ACC112 (cell line): ENCODE data around the gene INPP4B.
"Not testable (repeated sequence)": the region's sequence is repeated elsewhere in the genome, so short reads cannot be mapped to it uniquely, and the experiment has no call there.

Experiments
- H2AFZ ChIP-seq: fragments of 200-600 bp; sonication (generic); one replicate; pipeline ENCODE4 v1.6.0; 2017; ENCODE audit warnings: antibody characterized with exemption, low read length; ENCODE audit not compliant: unreplicated experiment
- H3K27ac ChIP-seq: fragments of 200-600 bp; sonication (generic); 2 replicates; pipeline ENCODE4 v1.5.1; 2014; ENCODE audit warnings: low read depth, mild to moderate bottlenecking, antibody characterized with exemption, low read length, moderate library complexity
- H3K27me3 ChIP-seq: fragments of 200-600 bp; sonication (generic); 2 replicates; pipeline ENCODE4 v1.6.1; 2014; ENCODE audit warnings: mild to moderate bottlenecking, antibody characterized with exemption, low read length, moderate library complexity, mixed read lengths; ENCODE audit not compliant: insufficient read depth
- H3K36me3 ChIP-seq: fragments of 200-600 bp; sonication (generic); 2 replicates; pipeline ENCODE4 v1.6.1; 2016; ENCODE audit warnings: mild to moderate bottlenecking, antibody characterized with exemption, low read length, moderate library complexity, mixed read lengths; ENCODE audit not compliant: insufficient read depth
- H3K4me1 ChIP-seq: fragments of 200-600 bp; sonication (generic); one replicate; pipeline ENCODE4 v1.6.1; 2016; ENCODE audit warnings: low read length, mixed read lengths; ENCODE audit not compliant: insufficient read depth, unreplicated experiment, control insufficient read depth
- H3K4me3 ChIP-seq: fragments of 200-600 bp; sonication (generic); 2 replicates; pipeline ENCODE4 v1.5.1; 2014; ENCODE audit warnings: mild to moderate bottlenecking, low read depth, low read length
- H3K79me2 ChIP-seq: fragments of 200-600 bp; sonication (generic); one replicate; pipeline ENCODE4 v1.6.0; 2016; ENCODE audit warnings: low read length; ENCODE audit not compliant: control insufficient read depth, unreplicated experiment, insufficient read depth

INPP4B gene

DNA sequence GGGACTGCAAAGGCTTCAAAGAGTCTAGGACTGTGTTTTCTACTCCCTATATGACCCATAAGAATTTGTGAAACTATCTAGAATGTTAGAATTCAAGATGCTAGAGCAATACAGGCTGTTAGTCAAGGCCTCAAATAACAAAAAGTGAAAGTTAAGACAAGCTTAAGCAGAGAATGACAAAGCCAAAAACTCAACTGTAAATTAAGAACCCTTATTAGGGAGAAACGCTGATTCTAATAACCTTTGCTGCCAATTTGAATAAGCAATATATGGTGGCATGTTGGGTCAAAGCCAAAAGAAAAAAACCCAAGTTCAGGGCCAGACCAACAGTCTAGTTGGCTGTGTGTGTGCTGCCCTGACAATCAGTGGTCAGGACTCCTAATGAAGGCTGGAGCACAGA lies 160.0 kb downstream of the INPP4B start:
- Histone ChIP-seq H3K79me2 (no peaks in the 10 kb centered on the region), H3K27ac (no peak overlapping the region), H3K4me3 (no peak overlapping the region), H2AFZ (no peak overlapping the region), H3K36me3 (no peaks in the 10 kb centered on the region), H3K27me3 (no peaks in the 10 kb centered on the region), H3K4me1 (no peaks in the 10 kb centered on the region)

- Histone ChIP-seq H3K4me1 (no peaks in the 10 kb centered on the region), H3K27ac (no peak overlapping the region), H3K79me2 (no peaks in the 10 kb centered on the region)
Measured at GRCh38 chr4:142683997-142684396, 162.1 kb downstream of the INPP4B start.

DNA sequence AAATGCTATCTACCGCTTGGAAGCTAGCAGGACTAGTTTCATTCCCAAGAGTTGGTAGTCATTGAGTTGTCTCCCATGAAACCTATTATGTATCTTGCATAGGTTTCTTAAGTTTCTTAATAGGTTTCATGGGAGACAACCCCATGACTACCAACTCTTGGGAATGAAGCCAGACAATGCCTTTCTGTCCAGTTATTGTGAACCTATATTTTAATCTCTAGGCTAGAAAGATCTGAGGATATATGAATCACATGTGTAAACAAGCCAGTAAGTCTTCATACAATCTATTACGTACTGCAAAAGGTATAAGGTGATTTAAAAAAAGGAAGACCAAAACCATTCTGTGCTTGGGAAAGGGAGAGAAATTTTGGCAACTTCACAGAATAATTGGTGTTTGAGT lies 162.6 kb downstream of the INPP4B start:
- Histone ChIP-seq H3K79me2 (no peaks in the 10 kb centered on the region), H3K36me3 (no peaks in the 10 kb centered on the region), H3K27ac (no peak overlapping the region), H3K27me3 (no peaks in the 10 kb centered on the region), H2AFZ (no peak overlapping the region), H3K4me1 (no peaks in the 10 kb centered on the region), H3K4me3 (no peak overlapping the region)

More at GRCh38 chr4:142683997-142684396, 162.1 kb downstream of the INPP4B start:
- H3K4me3 ChIP-seq = no peak overlapping the region
- H3K36me3 ChIP-seq = no peaks in the 10 kb centered on the region
- H2AFZ ChIP-seq = no peak overlapping the region
- no peaks in the 10 kb centered on the region for H3K27me3 ChIP-seq

DNA sequence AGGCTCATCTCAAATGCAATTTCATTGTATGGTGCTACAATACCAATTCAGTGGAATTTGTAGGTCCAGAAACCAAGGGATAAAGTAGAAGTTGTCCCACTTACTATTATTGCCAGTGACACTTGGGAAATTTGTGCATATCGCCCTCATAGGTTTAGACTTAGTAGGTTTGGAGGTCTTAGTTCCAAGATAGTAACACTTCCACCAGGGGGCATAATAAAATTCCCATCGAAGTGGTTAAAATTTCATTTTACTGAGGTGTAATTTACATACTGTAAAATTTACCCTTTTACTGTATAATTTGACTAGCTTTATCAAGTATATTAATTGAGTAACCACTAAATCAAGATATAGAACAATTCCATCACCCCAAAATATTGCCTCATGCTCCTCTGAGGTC lies 174.6 kb downstream of the INPP4B start:
- Histone ChIP-seq H2AFZ (no peak overlapping the region), H3K27me3 (no peaks in the 10 kb centered on the region), H3K27ac (no peak overlapping the region), H3K36me3 (no peaks in the 10 kb centered on the region), H3K4me1 (no peaks in the 10 kb centered on the region), H3K79me2 (no peaks in the 10 kb centered on the region), H3K4me3 (no peak overlapping the region)

DNA sequence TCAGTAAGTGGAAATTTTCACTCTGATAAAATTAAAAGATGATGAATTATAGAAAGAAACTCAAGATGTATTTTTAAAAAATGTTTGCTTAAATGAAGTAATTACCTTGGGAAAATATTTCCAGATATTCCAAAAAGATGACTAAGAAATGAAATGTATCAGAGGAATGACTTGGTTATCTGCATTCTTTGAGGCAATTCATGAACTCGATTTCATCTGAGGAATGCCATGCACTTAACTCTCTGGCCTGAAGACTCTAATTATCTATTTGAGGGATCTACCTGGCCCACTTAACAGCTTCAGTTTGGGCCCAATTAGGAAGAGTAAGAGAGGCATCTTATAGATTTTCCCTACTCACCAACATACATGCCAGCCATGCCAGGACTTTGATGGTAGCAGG lies 182.3 kb downstream of the INPP4B start:
- Histone ChIP-seq H3K79me2 (no peaks in the 10 kb centered on the region), H3K27ac (no peak overlapping the region), H3K27me3 (no peaks in the 10 kb centered on the region), H3K4me3 (no peak overlapping the region), H3K36me3 (no peaks in the 10 kb centered on the region), H2AFZ (no peak overlapping the region), H3K4me1 (no peaks in the 10 kb centered on the region)

- no peak overlapping the region for H3K27ac ChIP-seq
- H3K4me3 ChIP-seq = no peak overlapping the region
- H2AFZ ChIP-seq = no peak overlapping the region
- H3K79me2 ChIP-seq = no peaks in the 10 kb centered on the region
- H3K4me1 ChIP-seq = no peaks in the 10 kb centered on the region
- no peaks in the 10 kb centered on the region for H3K27me3 ChIP-seq
- no peaks in the 10 kb centered on the region for H3K36me3 ChIP-seq
Measured at GRCh38 chr4:142660728-142661127, 185.4 kb downstream of the INPP4B start.

DNA sequence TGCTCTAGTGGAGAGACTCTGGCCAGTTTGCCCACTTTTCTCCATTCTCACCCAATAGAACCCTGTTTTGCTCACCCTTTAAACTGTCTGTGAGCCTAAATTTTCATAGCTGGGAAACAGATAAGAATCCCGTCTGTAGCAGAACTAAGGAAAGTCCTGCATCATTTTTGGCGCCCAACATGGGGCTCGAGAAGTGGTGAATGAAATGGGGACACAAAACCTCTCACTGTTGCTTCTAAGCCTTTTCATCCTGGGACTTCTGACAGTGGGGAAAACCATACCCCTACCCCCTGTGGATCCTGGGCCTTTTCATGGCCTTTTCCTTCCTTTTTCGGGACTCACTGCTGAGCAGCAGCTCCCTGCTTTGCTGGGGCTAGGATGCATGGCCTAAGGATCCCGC lies 189.9 kb downstream of the INPP4B start:
- H3K27ac ChIP-seq = no peak overlapping the region
- no peak overlapping the region for H2AFZ ChIP-seq
- H3K4me1 ChIP-seq = no peaks in the 10 kb centered on the region
- H3K4me3 ChIP-seq = no peak overlapping the region
- H3K27me3 ChIP-seq = no peaks in the 10 kb centered on the region
- no peaks in the 10 kb centered on the region for H3K36me3 ChIP-seq
- H3K79me2 ChIP-seq = no peaks in the 10 kb centered on the region

GRCh38 chr4:142648378-142648777 lies 197.7 kb downstream of the INPP4B start:
- Histone ChIP-seq H2AFZ (no peak overlapping the region), H3K27me3 (no peaks in the 10 kb centered on the region), H3K79me2 (no peaks in the 10 kb centered on the region), H3K4me3 (no peak overlapping the region), H3K27ac (no peak overlapping the region), H3K4me1 (no peaks in the 10 kb centered on the region), H3K36me3 (no peaks in the 10 kb centered on the region)

DNA sequence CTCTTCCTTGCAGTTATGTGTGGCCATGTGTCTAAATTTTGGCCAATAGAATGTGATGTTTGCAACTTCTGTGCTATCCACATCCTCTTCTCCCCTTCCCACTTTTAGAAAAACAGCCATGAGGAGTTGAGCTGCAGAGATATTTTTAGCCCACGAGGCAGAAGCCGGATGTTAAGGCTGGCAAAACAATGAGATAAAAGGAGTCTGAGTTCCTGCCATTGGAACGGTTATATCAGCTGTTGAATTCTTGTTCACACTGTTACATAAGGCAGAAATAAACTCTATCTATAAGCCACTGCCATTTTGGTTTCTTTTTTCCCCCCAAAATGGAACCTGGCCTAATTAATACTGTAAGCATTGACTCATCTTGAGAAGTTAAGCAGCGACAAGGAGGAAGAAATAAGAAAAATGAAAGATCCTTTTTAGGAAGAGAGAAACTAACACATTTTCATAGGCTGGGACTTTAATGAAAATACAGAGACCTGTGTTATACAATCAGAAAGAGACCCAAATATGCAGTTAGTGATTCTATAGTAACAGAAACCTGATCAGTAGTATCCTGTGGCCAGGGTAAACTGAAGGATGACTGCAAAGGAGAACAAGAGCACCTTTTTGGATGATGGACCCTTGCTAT lies 200.5 kb downstream of the INPP4B start:
- H3K4me1 ChIP-seq = no peaks in the 10 kb centered on the region
- H3K27me3 ChIP-seq = no peaks in the 10 kb centered on the region
- no peak overlapping the region for H3K27ac ChIP-seq
- H2AFZ ChIP-seq = no peak overlapping the region
- H3K79me2 ChIP-seq = no peaks in the 10 kb centered on the region
- H3K36me3 ChIP-seq = no peaks in the 10 kb centered on the region
- no peak overlapping the region for H3K4me3 ChIP-seq

DNA sequence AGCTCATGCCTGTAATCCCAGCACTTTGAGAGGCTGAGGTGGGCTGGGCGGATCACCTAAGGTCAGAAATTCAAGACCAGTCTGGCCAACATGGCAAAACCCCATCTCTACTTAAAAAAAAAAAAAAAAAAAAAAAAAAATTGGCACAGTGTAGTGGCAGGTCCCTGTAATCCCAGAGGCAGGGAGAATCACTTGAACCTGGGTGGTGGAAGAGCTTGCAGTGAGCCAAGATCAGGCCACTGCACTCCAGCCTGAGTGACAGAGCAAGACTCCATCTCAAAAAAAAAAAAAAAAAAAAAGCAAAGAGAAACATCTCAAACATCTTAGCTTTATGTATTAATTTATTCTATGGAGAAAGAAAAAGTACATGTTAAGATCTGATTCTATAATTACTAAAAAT lies 201.5 kb downstream of the INPP4B start:
- H3K27ac ChIP-seq = not testable (repeated sequence)

GRCh38 chr4:142637614-142638013 lies 208.5 kb downstream of the INPP4B start:
- H3K4me3 ChIP-seq = no peak overlapping the region
- H3K27me3 ChIP-seq = no peaks in the 10 kb centered on the region
- no peaks in the 10 kb centered on the region for H3K79me2 ChIP-seq
- no peaks in the 10 kb centered on the region for H3K4me1 ChIP-seq
- no peak overlapping the region for H3K27ac ChIP-seq
- no peak overlapping the region for H2AFZ ChIP-seq
- no peaks in the 10 kb centered on the region for H3K36me3 ChIP-seq

More for the DNA sequence above, 201.5 kb downstream of the INPP4B start:
- not testable (repeated sequence) for H3K4me1 ChIP-seq, H2AFZ ChIP-seq, H3K27me3 ChIP-seq, H3K36me3 ChIP-seq, H3K79me2 ChIP-seq, H3K4me3 ChIP-seq
